ENCODE data around the gene VIM.
A peak's percentile ranks its signal among the peaks of the same experiment; 100 is the strongest.

VIM gene

DNA sequence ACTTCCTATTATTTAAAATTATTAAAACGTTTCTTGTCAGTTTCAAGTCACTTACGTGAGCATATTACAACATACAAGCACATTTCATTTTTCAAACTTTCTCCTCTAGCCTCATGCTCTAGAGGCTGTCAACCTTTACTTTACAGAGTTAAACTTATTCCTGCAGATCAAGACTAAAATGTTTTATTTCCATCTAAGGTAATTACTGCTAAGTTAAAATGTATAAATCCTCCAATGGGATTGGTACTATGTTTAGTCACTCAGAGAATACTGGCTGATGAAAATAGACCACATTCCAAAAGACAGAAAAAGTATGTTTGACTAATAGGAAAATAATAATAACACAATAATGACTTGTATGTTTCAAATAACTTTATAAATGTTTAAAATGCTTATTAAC is 18.2 kb upstream of the VIM start:
- no peak for DNase-seq (ENCODE audit: low read depth in 1 of 2, low spot score in 1 of 2)

DNA sequence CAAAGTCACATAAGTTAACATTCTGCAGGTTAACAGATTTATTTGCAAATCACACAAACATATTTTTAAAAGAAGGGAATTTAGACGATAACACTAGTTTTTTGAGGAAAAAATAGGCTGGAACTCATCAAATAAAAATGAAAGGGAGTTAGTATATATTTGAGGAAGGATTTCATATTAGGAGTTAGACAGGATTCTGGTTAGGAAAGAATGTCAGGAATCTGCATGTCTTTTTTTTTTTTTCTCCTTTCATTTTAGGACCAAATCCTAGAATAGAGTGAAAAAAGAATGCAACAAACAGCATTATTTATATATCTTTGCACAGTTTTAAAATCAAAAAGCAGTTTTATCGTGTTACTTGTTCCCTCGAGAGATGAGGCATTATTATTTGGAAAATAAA is 17.7 kb upstream of the VIM start:
- DNase-seq (ENCODE audit: low read depth in 1 of 2, low spot score in 1 of 2): no peak

DNA sequence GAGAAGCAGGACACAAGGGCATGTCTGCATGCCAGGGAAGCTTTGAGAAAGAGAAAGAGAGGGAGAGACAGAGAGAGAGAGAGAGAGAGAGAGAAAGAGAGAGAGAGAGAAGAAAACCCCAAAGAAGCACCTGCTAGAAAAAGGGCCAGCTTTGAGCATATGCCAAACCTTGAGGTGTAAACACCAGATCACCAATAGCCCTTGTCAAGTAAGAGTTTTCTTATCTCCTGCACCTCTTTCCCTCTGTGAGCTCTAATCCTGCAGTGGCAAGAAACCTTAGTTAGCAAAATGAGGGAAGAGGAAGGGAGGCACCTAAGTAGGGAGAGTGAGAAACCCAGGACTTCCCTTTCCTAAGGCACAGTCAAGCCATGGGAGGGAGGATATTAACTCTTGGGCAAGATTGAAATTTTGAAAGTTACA is 15.2 kb upstream of the VIM start:
- no peak for DNase-seq (ENCODE audit: low read depth in 1 of 2, low spot score in 1 of 2)

DNA sequence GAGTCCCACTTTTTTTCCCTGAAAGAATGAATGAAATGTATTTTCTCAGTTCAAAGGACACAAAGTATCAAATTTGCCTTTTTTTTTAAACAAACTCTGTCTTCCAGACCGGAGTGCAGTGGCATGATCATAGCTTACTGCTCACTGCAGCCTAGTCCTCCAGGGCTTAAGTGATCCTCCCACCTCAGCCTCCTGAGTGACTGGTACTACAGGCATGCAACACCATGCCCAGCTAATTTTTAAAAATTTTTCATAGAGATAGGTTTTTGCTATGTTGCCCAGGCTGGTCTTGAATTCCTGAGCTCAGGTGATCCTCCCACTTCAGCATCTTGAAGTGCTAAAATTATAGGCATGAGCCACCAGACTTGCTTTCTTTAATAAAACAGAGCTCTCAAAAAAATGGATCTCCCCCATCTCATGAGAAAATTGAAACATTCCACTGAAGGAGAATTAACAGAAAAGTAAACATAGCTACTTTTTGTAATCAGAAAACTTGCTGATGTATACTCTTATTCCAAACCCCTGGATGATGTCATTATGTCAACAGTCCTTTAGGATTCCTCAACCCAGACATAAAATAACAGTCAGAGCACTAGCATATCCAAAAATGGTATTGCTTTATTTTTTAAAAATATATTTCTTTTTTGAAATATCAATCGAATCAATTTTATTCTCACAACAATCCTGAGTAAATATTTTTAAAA is 14.2 kb upstream of the VIM start:
- no peak for DNase-seq (ENCODE audit: low read depth in 1 of 2, low spot score in 1 of 2)

DNA sequence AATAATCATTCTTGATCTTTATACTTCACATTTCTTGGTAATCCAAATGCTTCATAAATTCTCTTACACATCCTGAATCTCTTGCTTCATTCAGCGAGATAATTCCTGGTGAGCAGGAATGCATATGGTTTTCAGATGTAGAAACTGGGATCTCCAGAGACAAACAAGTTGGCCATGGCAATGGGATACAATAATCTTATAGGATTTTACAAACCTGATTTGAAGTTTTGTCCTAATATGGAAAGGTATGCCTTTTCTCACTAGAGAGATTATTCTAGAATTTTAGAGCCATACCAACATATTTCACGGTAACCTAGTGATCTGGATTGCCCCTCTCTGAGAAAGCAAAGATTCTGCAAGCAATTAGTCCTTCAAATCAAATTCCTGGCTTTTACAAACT is 13.5 kb upstream of the VIM start:
- DNase-seq (ENCODE audit: low read depth in 1 of 2, low spot score in 1 of 2): no peak

DNA sequence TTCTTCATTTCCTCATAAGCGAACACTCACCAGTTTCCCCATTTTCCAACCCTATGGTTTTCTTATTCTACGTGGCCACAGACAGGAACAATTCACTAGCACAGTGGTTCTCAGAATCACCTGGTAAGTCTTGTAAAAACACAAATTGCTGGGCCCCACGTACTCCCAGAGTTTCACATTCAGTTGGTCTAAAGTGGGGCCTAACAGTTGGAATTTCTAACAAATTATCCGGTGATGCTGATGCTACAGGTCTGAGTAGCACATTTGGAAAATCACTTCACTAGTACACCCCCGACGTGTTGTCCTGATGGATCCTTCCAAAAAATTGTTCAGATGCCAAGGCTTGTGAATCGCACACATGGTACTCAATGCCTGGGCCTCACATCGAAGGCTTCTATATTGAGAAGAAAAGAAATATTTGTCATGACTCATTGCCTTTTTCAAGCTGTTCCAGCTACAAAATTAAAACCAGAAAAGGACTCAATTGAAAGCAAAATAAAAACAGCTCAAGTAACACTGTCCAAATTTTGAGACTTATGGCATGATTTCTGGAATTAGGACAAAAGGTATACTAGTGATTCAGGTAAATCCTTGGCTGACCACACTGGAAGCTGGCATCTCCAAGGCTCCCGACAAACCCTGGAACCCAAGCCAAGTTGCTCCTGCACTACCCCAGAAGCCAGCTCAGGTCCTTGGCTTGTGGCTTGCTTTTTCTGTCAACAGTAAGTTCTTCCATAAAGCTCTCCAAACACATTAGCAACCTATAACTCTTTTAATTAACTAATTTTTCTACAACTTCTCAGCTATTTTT is 12.9 kb upstream of the VIM start:
- DNase-seq (ENCODE audit: low read depth in 1 of 2, low spot score in 1 of 2): no peak

DNA sequence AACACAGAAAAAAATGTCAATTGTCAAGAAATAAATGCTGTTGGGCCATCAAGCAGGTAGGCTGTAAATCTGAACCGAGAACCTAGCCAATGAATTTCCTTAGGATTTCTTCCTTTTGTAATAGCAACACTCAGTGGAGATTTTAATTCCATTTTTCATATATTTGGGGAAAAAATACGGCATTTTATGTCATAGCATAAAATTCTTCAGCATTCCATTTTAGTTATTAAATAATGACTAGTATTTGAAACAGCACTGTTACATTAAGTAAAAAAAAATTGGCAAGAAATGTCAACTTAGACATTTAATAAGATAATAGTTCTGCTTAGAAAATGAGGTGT is 12.3 kb upstream of the VIM start:
- no peak for DNase-seq (ENCODE audit: low read depth in 1 of 2, low spot score in 1 of 2)

DNA sequence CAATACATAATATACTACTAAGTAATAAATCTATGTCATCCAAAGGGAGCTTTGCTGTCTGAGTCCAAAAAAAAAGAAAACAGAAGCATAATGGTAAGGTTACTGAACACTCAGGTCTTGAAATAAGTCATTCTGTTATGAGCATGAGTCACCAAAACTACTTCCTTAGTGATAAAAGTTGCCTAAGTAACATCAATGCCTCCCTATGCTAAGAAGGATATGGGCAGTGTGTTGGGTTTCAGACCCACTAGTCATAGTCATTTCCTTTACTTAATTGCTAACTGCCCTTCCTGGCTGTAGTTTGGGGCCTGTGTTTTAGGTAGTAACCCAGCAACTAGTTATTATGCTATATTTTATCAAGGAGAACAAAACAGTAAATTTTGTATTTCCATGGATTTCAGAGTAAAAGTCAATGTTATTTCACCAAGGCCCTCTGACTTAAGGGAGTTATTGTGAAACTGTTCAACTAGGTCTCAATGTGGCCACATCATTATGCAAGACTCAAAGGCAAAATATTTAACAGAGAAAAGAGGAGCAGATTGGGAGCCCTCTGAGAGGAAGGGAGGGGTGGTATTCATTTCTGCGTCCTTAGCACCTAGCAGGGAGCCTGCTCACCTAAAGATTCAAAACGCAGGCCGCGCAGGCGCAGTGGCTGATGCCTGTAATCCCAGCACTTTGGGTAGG is 11.7 kb upstream of the VIM start:
- DNase-seq (ENCODE audit: low read depth in 1 of 2, low spot score in 1 of 2): no peak

DNA sequence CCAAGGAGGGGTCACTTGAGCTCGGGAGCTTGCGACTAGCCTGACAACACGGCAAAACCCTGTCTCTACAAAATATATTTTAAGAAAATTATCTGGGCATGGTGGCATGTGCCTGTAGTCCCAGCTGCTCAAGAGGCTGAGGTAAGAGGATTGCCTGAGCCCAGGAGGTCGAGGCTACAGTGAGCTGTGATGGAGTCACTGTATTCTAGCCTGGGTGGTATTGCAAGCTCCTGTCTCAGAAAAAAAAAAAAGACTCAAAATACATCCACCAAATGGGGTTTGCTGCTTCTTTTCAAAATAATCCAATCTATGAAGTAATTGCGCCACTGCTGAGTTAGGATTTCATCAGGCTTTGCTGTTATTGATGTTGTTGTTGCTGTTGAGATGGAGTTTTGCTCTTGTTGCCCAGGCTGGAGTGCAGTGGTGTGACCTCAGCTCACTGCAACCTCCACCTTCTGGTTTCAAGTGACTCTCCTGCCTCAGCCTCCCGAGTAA is 11.1 kb upstream of the VIM start:
- DNase-seq (ENCODE audit: low read depth in 1 of 2, low spot score in 1 of 2): no peak

DNA sequence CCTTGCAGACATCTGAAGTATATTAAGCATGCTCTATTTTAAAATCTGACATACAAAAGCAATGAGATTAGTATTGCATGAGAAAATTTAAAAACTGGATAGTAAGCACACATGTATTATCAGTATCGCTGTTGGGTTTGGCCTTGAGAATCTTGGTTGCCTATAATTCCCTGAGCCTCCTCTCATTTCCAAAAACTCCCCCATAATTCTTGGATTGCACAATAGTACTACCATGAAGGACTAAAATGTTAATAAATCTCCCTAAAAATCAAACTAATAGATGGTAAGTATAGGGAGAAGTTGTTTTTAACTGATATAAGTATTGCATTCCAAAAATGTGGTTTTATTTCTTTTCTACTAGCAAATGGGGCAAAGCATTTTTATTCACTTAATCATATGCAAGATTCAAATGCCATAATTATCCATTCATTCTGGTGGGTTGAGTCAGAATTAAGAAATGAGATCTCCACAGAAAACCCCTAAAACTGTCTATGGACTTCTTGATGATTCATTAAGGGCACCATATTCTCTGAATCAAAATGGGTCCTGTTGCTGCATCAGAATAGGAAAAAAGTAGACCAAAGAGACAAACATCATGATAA is 10.3 kb upstream of the VIM start:
- DNase-seq (ENCODE audit: low read depth in 1 of 2, low spot score in 1 of 2): no peak

DNA sequence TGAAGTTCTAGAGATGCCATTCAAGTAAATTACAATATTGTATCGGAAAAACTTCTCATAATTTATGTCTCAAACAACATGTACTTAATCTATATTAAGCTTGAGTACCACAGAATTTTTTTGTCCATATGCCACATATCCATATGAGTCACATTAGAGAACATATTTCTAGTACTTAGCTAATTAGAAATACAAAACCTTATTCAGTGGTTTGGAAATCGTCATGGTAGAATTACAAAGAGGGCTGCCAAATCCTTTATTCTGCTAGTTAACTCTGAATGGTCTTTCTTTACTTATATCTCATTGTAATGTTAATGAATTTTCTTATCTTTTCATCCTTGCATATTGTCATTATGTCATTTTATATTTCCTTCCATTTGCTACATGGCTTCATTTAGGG is 9.0 kb upstream of the VIM start:
- DNase-seq (ENCODE audit: low read depth in 1 of 2, low spot score in 1 of 2): no peak

DNA sequence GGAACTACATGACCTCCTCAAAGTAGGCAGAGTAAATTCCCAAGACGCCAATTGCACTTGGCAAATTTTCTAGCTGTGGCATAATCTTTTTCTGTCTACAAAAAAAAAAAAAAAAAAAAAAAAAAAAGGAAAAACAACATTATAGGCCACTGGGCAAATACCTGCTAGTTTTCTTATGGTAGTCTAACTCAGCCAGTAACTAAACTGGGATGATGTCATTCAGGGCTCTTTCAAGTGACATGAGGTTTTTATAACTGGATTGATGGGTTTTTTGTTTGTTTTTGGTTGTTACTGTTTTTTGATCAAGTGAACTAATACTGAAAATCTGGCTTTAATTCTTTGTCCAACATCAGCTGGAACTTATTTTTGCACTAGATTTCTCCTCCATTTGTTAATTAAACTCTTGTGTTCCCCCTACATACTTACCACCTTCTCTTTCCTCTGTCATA is 7.4 kb upstream of the VIM start:
- DNase-seq (ENCODE audit: low read depth in 1 of 2, low spot score in 1 of 2): no peak

DNA sequence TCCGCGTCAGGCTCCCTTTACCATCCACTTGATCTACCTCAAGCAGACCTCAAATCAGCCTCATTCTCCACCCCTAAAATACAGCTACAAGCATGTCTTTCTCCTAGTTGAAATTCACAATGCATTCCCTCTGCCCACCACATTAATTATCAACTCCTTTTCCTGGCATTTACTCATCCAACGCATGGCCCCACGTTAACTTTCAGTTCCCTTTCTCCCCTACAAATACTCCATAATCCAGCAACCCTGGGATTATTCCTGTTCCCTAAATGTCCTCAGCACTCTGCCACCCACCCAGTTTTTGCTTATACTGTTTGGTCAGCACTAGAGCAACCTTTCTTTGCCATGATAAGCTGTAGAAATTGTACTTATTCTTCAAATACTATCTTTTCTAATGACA is 5.7 kb upstream of the VIM start:
- no peak for DNase-seq (ENCODE audit: low read depth in 1 of 2, low spot score in 1 of 2)

DNA sequence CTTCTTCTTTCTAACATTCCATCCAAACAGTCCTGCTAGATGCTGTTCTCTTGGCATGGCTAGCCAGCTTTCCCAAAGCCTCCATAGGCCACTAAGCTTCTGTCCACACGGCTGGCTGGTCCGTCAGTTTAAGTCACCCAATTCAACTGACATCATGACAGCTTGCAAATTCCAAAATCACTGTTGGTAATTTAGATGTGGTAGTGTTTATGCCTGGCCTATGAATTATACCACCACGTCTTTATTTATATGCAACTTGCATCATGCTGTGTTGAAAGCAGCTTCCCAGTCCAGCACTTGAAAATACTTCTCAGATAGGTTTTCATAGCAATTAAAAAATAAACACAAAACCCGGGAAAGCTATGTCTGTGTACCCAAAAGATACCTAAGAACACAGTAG is 2.2 kb upstream of the VIM start:
- no peak for DNase-seq (ENCODE audit: low read depth in 1 of 2, low spot score in 1 of 2)

DNA sequence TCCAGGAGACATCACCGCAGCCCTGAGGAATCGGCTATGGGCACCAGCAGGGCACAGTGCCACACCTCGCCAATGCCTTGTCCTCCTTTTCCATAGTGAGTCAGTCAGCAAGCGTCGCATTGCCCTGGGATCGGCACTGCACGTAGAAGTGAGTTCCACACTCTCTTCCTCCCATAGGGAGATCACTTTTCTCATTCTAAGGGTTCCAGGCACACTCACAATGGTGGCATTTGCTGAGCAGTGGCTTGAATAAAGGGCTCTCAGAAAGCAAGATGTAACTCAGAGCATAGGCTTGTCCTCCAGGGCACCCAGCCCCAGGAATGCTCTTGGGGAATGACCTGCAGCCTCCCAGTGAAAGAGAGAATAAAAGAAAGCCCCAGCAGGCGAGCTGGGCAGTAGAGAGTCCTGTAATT is 1.1 kb upstream of the VIM start:
- DNase-seq (ENCODE audit: low read depth in 1 of 2, low spot score in 1 of 2): no peak

DNA sequence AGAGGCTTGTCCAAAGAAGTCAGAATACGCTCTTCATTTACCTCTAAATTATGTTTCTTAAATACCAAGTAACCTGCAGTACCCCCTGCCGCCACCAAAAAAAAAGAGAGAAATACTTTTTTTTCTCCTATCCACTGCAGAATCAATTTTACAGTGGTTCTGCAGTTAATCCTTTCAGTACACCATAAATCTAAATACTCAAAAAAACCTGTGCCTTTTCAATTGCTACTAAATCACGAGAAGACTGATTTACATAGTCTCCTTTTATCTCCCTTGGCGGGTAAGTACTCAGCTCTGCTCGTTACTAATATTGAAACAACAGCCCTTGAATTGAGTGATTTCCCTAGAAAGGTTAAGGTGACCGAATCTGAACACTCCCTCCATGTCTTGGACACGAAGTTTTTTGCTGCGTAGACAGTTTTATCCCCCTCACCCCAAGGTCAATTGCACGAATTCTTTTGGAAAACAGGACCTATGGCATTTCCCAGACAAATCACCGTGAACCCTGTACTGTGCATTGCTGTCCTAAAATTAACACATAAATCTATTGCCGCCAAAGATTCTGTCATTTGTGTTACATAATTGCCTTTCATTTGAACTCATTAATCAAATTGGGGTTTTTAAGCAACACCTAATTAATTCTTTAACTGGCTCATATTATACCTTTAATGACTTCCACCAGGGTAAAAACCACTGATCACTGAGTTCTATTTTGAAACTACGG is 512 bp upstream of the VIM start:
- no peak for DNase-seq (ENCODE audit: low read depth in 1 of 2, low spot score in 1 of 2)

DNA sequence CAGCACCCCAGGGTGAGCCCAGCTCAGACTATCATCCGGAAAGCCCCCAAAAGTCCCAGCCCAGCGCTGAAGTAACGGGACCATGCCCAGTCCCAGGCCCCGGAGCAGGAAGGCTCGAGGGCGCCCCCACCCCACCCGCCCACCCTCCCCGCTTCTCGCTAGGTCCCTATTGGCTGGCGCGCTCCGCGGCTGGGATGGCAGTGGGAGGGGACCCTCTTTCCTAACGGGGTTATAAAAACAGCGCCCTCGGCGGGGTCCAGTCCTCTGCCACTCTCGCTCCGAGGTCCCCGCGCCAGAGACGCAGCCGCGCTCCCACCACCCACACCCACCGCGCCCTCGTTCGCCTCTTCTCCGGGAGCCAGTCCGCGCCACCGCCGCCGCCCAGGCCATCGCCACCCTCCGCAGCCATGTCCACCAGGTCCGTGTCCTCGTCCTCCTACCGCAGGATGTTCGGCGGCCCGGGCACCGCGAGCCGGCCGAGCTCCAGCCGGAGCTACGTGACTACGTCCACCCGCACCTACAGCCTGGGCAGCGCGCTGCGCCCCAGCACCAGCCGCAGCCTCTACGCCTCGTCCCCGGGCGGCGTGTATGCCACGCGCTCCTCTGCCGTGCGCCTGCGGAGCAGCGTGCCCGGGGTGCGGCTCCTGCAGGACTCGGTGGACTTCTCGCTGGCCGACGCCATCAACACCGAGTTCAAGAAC is 1.1 kb downstream of the VIM start:
- peak; percentile 49 to 72 for DNase-seq (ENCODE audit: low read depth in 1 of 2, low spot score in 1 of 2)

DNA sequence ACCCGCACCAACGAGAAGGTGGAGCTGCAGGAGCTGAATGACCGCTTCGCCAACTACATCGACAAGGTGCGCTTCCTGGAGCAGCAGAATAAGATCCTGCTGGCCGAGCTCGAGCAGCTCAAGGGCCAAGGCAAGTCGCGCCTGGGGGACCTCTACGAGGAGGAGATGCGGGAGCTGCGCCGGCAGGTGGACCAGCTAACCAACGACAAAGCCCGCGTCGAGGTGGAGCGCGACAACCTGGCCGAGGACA is 1.6 kb downstream of the VIM start:
- DNase-seq (ENCODE audit: low read depth in 1 of 2, low spot score in 1 of 2): no peak

DNA sequence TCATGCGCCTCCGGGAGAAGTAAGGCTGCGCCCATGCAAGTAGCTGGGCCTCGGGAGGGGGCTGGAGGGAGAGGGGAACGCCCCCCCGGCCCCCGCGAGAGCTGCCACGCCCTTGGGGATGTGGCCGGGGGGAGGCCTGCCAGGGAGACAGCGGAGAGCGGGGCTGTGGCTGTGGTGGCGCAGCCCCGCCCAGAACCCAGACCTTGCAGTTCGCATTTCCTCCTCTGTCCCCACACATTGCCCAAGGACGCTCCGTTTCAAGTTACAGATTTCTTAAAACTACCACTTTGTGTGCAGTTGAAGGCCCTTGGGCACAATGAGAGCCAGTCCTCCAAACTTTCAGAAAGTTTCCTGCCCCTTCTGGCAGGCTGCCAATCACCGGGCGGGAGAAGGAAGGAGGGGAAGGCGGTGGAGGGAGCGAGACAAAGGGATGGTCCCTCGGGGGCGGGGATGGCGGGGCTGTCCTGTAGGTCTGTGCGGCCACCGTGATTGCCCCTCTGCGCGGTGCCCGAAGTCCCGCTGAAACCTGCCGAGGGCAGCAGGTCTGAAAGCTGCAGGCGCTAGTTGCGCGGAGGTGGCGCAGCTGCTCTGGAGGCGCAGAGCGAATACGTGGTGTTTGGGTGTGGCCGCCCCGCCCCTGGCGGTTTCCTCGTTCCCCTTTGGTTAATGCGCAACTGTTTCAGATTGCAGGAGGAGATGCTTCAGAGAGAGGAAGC is 2.1 kb downstream of the VIM start:
- DNase-seq (ENCODE audit: low read depth in 1 of 2, low spot score in 1 of 2): peak; percentile 77 to 78

DNA sequence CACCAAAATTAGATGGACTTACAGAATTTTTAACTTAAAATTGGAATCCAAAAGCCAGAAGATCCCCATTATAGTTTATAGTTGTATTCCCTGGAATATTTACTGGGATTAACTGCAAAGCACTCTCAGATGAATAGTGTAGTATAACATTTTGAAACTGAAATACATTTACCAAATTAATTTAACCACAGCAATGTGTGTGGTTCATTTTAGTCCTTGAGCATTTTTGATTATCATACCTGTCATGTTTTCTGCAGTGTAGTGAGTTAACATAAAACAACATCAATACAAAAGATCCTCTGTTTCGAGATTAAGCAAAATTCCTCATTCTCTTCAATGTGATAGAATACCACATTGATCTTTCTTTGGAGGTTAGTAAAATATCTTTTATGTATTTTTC is 3.7 kb downstream of the VIM start:
- no peak for DNase-seq (ENCODE audit: low read depth in 1 of 2, low spot score in 1 of 2)

Measured in stimulated activated CD4-positive, alpha-beta T cell treated with anti-CD3 and anti-CD28 coated beads, Interleukin-15, amount 100 ng/mL, for 1 hour (primary cell).